Stomach (tissue), 19 donors: ENCODE data around the gene NAALADL1. TPM values are rescaled to one million over a fixed set of nuclear protein-coding genes. Genes with fewer than 3 reads are reported as not detected.
A peak's percentile ranks its signal among the peaks of the same experiment; 100 is the strongest.

Experiments used
- DNase-seq, 2 donors: peaks; one replicate each; pipeline versions ENCODE4 v3.0.0 to v3.0.0-alpha.2; 2013 to 2019
- H3K27ac ChIP-seq, 5 donors: fragments of 200-600 bp in 4 of 5; sonication (generic) in 4 of 5; one replicate each; pipeline ENCODE4 v1.5.1; 2013 to 2019; ENCODE audit warnings: mild to moderate bottlenecking in 1 of 5, moderate library complexity in 1 of 5
- H3K27me3 ChIP-seq, 3 donors: fragments of 200-600 bp; sonication (generic); one replicate each; pipeline ENCODE4 v1.5.1; 2017 to 2019; ENCODE audit warnings: mixed run types in 1 of 3
- H3K36me3 ChIP-seq, 4 donors: fragments of 200-600 bp; sonication (generic); 1 replicate in 3 of 4; 2 replicates in 1 of 4; pipeline ENCODE4 v1.5.1; 2016 to 2019
- H3K4me1 ChIP-seq, 4 donors: fragments of 200-600 bp; sonication (generic); one replicate each; pipeline ENCODE4 v1.5.1; 2016 to 2019
- H3K4me3 ChIP-seq, 4 donors: fragments of 200-600 bp; sonication (generic) in 3 of 4; one replicate each; pipeline ENCODE4 v1.5.1; 2016 to 2019; ENCODE audit warnings: mild to moderate bottlenecking in 1 of 4
- H3K9me3 ChIP-seq, 4 donors: fragments of 200-600 bp; sonication (generic); one replicate each; pipeline ENCODE4 v1.5.1; 2016 to 2019
- EP300 ChIP-seq: sonication (generic); formaldehyde crosslinking; IDR thresholded peaks from one replicate; pipeline ENCODE4 v1.6.1; 2017; ENCODE audit warnings: antibody characterized with exemption
- POLR2A ChIP-seq, 4 donors: fragments of 450-650 bp; IDR thresholded peaks; one replicate each; pipeline ENCODE4 v1.6.1; 2016; ENCODE audit warnings: antibody characterized with exemption in 4 of 4, control low read depth in 2 of 4, mild to moderate bottlenecking in 1 of 4, moderate library complexity in 1 of 4
- POLR2AphosphoS5 ChIP-seq, 3 donors: sonication (generic); formaldehyde crosslinking; IDR thresholded peaks; one replicate each; pipeline ENCODE4 v1.6.1; 2016; ENCODE audit warnings: antibody characterized with exemption in 3 of 3
- WGBS, 5 donors: extraction: QIAGEN DNeasy Blood & Tissue Kit in 3 of 5; methylation state at CpG; one replicate each; pipeline versions ENCODE4 v1.1.5 to v1.1.7; 2013 to 2018; 5-methylcytosine and 5-hydroxymethylcytosine counted together
- intact Hi-C: fragments of 100-400 bp; cut with DNase I; formaldehyde crosslinking; loops from one replicate; pipeline ENCODE4 v1.15.1; 2023; ENCODE audit warnings: low total_unique reads
- long read RNA-seq, 10 donors: transcript quantifications; one replicate each; lab custom pipeline, GENCODE V29; 2026
- polyA plus RNA-seq, 3 donors: library from polyadenylated mRNA; stranded (reverse); fragments of 200-250 nt; gene quantifications; one replicate each; pipeline ENCODE4 v1.2.3, GENCODE V29; 2013
- total RNA-seq, 5 donors: library from RNA; depleted of rRNA; stranded (reverse); fragments of >200 nt; gene quantifications; one replicate each; pipeline versions ENCODE4 v1.1.0 to v1.2.3, GENCODE V29; 2014 to 2016
- TF ChIP-seq, protein P1 (sequence below), 7 experiments: fragments of 450-650 bp in 4 of 7; fragments of 200-600 bp in 3 of 7; sonication (generic) in 3 of 7; IDR thresholded peaks; one replicate each; pipeline ENCODE4 v1.5.1; 2016 to 2019; ENCODE audit warnings: antibody characterized with exemption in 7 of 7, control low read depth in 2 of 7, mild to moderate bottlenecking in 1 of 7
- donor health status: healthy with polysubstance abuse.
- donor health status: Bipolar disorder and iron deficiency.
- donor health status: healthy.

NAALADL1 gene, protein sequence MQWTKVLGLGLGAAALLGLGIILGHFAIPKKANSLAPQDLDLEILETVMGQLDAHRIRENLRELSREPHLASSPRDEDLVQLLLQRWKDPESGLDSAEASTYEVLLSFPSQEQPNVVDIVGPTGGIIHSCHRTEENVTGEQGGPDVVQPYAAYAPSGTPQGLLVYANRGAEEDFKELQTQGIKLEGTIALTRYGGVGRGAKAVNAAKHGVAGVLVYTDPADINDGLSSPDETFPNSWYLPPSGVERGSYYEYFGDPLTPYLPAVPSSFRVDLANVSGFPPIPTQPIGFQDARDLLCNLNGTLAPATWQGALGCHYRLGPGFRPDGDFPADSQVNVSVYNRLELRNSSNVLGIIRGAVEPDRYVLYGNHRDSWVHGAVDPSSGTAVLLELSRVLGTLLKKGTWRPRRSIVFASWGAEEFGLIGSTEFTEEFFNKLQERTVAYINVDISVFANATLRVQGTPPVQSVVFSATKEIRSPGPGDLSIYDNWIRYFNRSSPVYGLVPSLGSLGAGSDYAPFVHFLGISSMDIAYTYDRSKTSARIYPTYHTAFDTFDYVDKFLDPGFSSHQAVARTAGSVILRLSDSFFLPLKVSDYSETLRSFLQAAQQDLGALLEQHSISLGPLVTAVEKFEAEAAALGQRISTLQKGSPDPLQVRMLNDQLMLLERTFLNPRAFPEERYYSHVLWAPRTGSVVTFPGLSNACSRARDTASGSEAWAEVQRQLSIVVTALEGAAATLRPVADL
- total RNA-seq (10 to 100 TPM in 2 of 5 donors, 1 to 10 TPM in 2, not detected in 1; 1.3 to 65.2 (median 18.1) TPM), polyA plus RNA-seq (10 to 100 TPM in 2 of 3 donors, 1 to 10 TPM in 1; 6.7 to 10.8 (median 10.0) TPM)
- long read RNA-seq, donor 1: 0 reads
- long read RNA-seq, donor 2, partial matches to known transcripts: 0 of 1 reads
- long read RNA-seq, donor 2, other reads (novel, unspliced or antisense): 0 of 1 reads
- long read RNA-seq, donor 3: 0 reads
- long read RNA-seq, donor 4: 0 reads
- long read RNA-seq, donor 5, partial matches to known transcripts: 0 of 2 reads
- long read RNA-seq, donor 5, other reads (novel, unspliced or antisense): 0 of 2 reads
- long read RNA-seq, donor 6, transcript NAALADL1-206 (5 exons, 800 nt): major isoform, 5 of 6 reads
- long read RNA-seq, donor 6, partial matches to known transcripts: 0 of 6 reads
- long read RNA-seq, donor 6, other reads (novel, unspliced or antisense): 0 of 6 reads
- long read RNA-seq, donor 7, partial matches to known transcripts: 0 of 5 reads
- long read RNA-seq, donor 7, other reads (novel, unspliced or antisense): 0 of 5 reads
- long read RNA-seq, donor 8: 0 reads
- long read RNA-seq, donor 9: 0 reads
- long read RNA-seq, donor 10: 0 reads

DNA sequence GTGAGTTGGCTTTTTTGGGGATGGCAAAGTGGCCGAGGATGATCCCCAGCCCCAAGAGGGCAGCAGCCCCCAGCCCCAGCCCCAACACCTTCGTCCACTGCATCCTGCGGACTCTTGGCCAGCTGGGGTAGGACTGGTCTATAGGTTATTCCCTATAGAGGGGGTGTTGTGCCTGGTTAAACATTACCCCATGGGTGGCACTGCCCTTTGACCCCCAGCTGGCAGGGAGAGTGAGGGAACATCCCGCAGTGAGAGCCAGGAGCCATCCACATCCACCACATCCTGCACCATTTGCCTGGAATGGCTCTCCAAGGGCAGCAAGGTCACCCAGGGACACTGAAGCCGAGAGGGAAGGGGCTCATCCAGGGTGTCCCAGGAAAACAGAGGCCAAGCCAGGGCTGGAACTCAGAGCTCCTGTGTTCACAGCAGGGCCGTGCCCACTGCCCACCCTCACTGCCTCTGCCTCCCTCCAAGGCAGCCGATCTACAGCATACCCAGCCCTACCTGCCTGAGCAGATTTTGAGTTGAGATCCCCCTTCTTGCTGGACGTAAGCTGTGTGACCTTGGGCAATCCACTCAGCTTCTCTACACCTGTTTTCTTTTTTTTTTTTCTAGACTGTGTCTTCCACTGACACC, at the start of gene NAALADL1:
Gene NAALADL1, minus strand, starts transcription at position 135 of the 636 bp plus-strand sequence. Its CDS starts 32 bp downstream, at position 103.
- no peak within 1 kb of the TSS for H3K27ac ChIP-seq
- WGBS, 5 donors: 74 to 83% (median 78%) methylated on average over 6 to 8 of the region's 8 CpGs
- H3K9me3 ChIP-seq: no peaks in the 10 kb centered on the region
- TF ChIP-seq POLR2A (IDR thresholded peaks at IDR 0.05) (no peak), EP300 (no peak), POLR2AphosphoS5 (IDR thresholded peaks at IDR 0.05) (no peak)
- TF ChIP-seq, protein P1, sequence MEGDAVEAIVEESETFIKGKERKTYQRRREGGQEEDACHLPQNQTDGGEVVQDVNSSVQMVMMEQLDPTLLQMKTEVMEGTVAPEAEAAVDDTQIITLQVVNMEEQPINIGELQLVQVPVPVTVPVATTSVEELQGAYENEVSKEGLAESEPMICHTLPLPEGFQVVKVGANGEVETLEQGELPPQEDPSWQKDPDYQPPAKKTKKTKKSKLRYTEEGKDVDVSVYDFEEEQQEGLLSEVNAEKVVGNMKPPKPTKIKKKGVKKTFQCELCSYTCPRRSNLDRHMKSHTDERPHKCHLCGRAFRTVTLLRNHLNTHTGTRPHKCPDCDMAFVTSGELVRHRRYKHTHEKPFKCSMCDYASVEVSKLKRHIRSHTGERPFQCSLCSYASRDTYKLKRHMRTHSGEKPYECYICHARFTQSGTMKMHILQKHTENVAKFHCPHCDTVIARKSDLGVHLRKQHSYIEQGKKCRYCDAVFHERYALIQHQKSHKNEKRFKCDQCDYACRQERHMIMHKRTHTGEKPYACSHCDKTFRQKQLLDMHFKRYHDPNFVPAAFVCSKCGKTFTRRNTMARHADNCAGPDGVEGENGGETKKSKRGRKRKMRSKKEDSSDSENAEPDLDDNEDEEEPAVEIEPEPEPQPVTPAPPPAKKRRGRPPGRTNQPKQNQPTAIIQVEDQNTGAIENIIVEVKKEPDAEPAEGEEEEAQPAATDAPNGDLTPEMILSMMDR (IDR thresholded peaks at IDR 0.05): no peak
- no peak for DNase-seq
- H3K27me3 ChIP-seq: peaks cover 0 to 9% (median 0%) of the 10 kb centered on the region in 3 donors
- no peak within 1 kb of the TSS for H3K4me3 ChIP-seq
- intact Hi-C loops: no loop called here
- H3K4me1 ChIP-seq: no peaks in the 10 kb centered on the region
- H3K36me3 ChIP-seq: no peaks in the 10 kb centered on the region

DNA sequence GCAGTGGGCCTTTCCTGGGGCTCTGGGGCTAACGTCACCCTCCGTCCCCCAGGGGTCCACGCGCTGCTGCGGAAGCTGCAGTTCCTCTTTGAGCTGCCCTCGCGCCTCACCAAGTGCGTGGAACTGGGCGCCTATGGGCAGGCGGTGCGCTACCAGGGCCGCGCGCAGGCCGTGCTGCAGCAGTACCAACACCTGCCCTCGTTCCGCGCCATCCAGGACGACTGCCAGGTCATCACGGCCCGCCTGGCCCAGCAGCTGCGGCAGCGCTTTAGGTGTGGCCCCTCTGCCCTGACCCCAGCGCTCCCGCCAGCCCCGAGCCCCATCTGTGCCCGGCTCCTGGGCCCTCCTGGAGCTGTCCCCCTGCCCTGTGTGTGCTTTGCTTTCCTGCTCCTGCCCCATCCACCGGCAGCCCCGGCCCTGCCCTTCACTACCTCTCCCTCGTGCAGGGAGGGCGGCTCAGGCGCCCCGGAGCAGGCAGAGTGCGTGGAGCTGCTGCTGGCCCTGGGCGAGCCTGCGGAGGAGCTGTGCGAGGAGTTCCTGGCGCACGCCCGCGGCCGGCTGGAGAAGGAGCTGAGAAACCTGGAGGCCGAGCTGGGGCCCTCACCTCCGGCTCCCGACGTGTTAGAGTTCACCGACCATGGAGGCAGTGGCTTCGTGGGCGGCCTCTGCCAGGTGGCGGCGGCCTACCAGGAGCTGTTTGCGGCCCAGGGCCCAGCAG, 49.6 kb upstream of the NAALADL1 start:
- peaks cover 30 to 72% (median 63%) of the 10 kb centered on the region in 4 donors for H3K4me1 ChIP-seq
- H3K27ac ChIP-seq: peak overlapping the region; percentile 24 to 54 (median 39)
- no peaks in the 10 kb centered on the region for H3K9me3 ChIP-seq
- 89 to 94% (median 94%) methylated on average over 29 to 52 of the region's 52 CpGs for WGBS, 5 donors
- no peak for DNase-seq
- intact Hi-C loops: no loop called here
- H3K4me3 ChIP-seq: peak overlapping the region in 1 of 4 donors; percentile 15
- H3K36me3 ChIP-seq: peaks cover 24 to 43% (median 42%) of the 10 kb centered on the region in 4 donors
- peaks cover 0 to 2% (median 0%) of the 10 kb centered on the region in 3 donors for H3K27me3 ChIP-seq
- TF ChIP-seq POLR2AphosphoS5 (IDR thresholded peaks at IDR 0.05) (no peak), POLR2A (IDR thresholded peaks at IDR 0.05) (no peak), EP300 (no peak)
- TF ChIP-seq, protein P1 (IDR thresholded peaks at IDR 0.05): no peak

DNA sequence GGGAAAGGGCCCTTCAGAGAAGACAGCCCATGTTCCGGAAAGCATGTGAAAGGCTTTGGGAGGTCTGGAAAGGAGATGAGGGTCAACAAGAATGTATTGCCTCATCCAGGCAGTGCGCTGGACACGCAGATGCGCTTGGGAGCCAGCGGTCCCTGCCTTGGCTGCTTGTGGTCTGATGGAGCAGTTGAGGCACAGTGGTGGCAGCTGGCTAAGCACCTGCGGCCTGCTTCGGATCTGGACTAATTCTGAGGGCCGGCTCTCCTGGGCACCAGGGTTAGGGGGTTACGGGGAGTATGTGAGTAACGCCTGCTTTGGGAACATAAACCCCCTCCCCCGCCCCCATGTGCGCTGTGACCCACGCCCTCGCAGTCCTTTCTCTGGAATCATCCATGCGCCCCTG, 48.7 kb upstream of the NAALADL1 start:
- no peak overlapping the region for H3K27ac ChIP-seq
- H3K4me1 ChIP-seq: peaks cover 26 to 72% (median 61%) of the 10 kb centered on the region in 4 donors
- H3K9me3 ChIP-seq: no peaks in the 10 kb centered on the region
- DNase-seq: no peak
- intact Hi-C loops: no loop called here
- no peak overlapping the region for H3K4me3 ChIP-seq
- TF ChIP-seq, protein P1 (IDR thresholded peaks at IDR 0.05): no peak
- no peak for TF ChIP-seq EP300
- TF ChIP-seq POLR2AphosphoS5 (IDR thresholded peaks at IDR 0.05): no peak
- no peak for TF ChIP-seq POLR2A (IDR thresholded peaks at IDR 0.05)
- WGBS, 5 donors: 91 to 98% (median 92%) methylated on average over 12 to 15 of the region's 15 CpGs
- H3K36me3 ChIP-seq: peaks cover 24 to 51% (median 45%) of the 10 kb centered on the region in 4 donors
- H3K27me3 ChIP-seq: no peaks in the 10 kb centered on the region
